ENCODE results near the gene XYLT1. TPM values are rescaled to one million over a fixed set of nuclear protein-coding genes. Genes with fewer than 3 reads are reported as not detected.

Gene XYLT1
- polyA plus RNA-seq, 1 donor (not counting 4 experiments of a cell fraction or from before 2014, with no cell fraction given), result 4.4 TPM

- no peak overlapping the region for H2AFZ ChIP-seq (ENCODE audit: control insufficient read depth, low read length)
- no peaks in the 10 kb centered on the region for H3K4me1 ChIP-seq (ENCODE audit: control insufficient read depth, extremely low read depth, insufficient read depth, low read length)
- no peak overlapping the region for H3K4me3 ChIP-seq (ENCODE audit: control insufficient read depth in 2 of 3, extremely low read depth in 1 of 3, insufficient read depth in 2 of 3, low read depth in 1 of 3, low read length in 3 of 3)
- no peak for FAIRE-seq
- H4K20me1 ChIP-seq (ENCODE audit: control insufficient read depth, extremely low read depth, insufficient read depth, low read length), result no peaks in the 10 kb centered on the region
- DNase-seq (ENCODE audit: low read depth, low spot score), result no peak
- H3K27me3 ChIP-seq (ENCODE audit: control insufficient read depth, extremely low read depth, insufficient read depth, low read length), result no peaks in the 10 kb centered on the region
- no peak overlapping the region for H3K27ac ChIP-seq (ENCODE audit: control insufficient read depth, insufficient read depth, low read length)
- no peaks in the 10 kb centered on the region for H3K79me2 ChIP-seq (ENCODE audit: control insufficient read depth, insufficient read depth, low read length)
- H3K9me1 ChIP-seq (ENCODE audit: control insufficient read depth, extremely low read depth, insufficient read depth, low read length), result no peaks in the 10 kb centered on the region
- no peak overlapping the region for H3K4me2 ChIP-seq (ENCODE audit: control insufficient read depth, extremely low read depth, insufficient read depth, low read depth, low read length)
- no peaks in the 10 kb centered on the region for H3K36me3 ChIP-seq (ENCODE audit: control insufficient read depth in 2 of 2, extremely low read depth in 1 of 2, insufficient read depth in 2 of 2, low read length in 2 of 2)
- dilution Hi-C loops (cut with MboI; ENCODE audit: extremely low pct_ligation_motif_present, low sequenced_read_pairs), result no loop called here
- no peaks in the 10 kb centered on the region for H3K9me3 ChIP-seq (ENCODE audit: control insufficient read depth, low read depth, low read length)
- TF ChIP-seq EZH2 (IDR thresholded peaks at IDR 0.05; ENCODE audit: low read length) (no peak), CTCF (optimal IDR thresholded peaks at IDR 0.05 in 1 of 3, IDR thresholded peaks at IDR 0.05 in 1 of 3, conservative IDR thresholded peaks at IDR 0.05 in 1 of 3; ENCODE audit: extremely low read depth in 1 of 3, insufficient read depth in 2 of 3, low read length in 3 of 3) (no peak)
- H3K9ac ChIP-seq (ENCODE audit: control insufficient read depth, extremely low read depth, insufficient read depth, low read length), result no peak overlapping the region
Measured at GRCh38 chr16:17098685-17099084, 372.1 kb downstream of the XYLT1 start.

GRCh38 chr16:17084130-17084529 is 386.6 kb downstream of the XYLT1 start:
- H3K9me3 ChIP-seq (ENCODE audit: control insufficient read depth, low read depth, low read length), result no peaks in the 10 kb centered on the region
- no peaks in the 10 kb centered on the region for H3K27me3 ChIP-seq (ENCODE audit: control insufficient read depth, extremely low read depth, insufficient read depth, low read length)
- H3K27ac ChIP-seq (ENCODE audit: control insufficient read depth, insufficient read depth, low read length), result no peak overlapping the region
- H3K36me3 ChIP-seq (ENCODE audit: control insufficient read depth in 2 of 2, extremely low read depth in 1 of 2, insufficient read depth in 2 of 2, low read length in 2 of 2), result no peaks in the 10 kb centered on the region
- H3K9me1 ChIP-seq (ENCODE audit: control insufficient read depth, extremely low read depth, insufficient read depth, low read length), result no peaks in the 10 kb centered on the region
- H3K79me2 ChIP-seq (ENCODE audit: control insufficient read depth, insufficient read depth, low read length), result no peaks in the 10 kb centered on the region
- dilution Hi-C loops (cut with MboI; ENCODE audit: extremely low pct_ligation_motif_present, low sequenced_read_pairs), result no loop called here
- no peak overlapping the region for H3K9ac ChIP-seq (ENCODE audit: control insufficient read depth, extremely low read depth, insufficient read depth, low read length)
- H4K20me1 ChIP-seq (ENCODE audit: control insufficient read depth, extremely low read depth, insufficient read depth, low read length), result no peaks in the 10 kb centered on the region
- DNase-seq (ENCODE audit: low read depth, low spot score), result no peak
- no peaks in the 10 kb centered on the region for H3K4me1 ChIP-seq (ENCODE audit: control insufficient read depth, extremely low read depth, insufficient read depth, low read length)
- no peak for FAIRE-seq
- no peak overlapping the region for H3K4me2 ChIP-seq (ENCODE audit: control insufficient read depth, extremely low read depth, insufficient read depth, low read depth, low read length)
- H3K4me3 ChIP-seq (ENCODE audit: control insufficient read depth in 2 of 3, extremely low read depth in 1 of 3, insufficient read depth in 2 of 3, low read depth in 1 of 3, low read length in 3 of 3), result no peak overlapping the region
- no peak overlapping the region for H2AFZ ChIP-seq (ENCODE audit: control insufficient read depth, low read length)
- TF ChIP-seq EZH2 (IDR thresholded peaks at IDR 0.05; ENCODE audit: low read length), result no peak
- no peak for TF ChIP-seq CTCF (optimal IDR thresholded peaks at IDR 0.05 in 1 of 3, IDR thresholded peaks at IDR 0.05 in 1 of 3, conservative IDR thresholded peaks at IDR 0.05 in 1 of 3; ENCODE audit: extremely low read depth in 1 of 3, insufficient read depth in 2 of 3, low read length in 3 of 3)
